Measurements from ENCODE around the gene PANK2.
"Not testable (repeated sequence)": the region's sequence is repeated elsewhere in the genome, so short reads cannot be mapped to it uniquely, and the experiment has no call there.

PANK2 gene

DNA sequence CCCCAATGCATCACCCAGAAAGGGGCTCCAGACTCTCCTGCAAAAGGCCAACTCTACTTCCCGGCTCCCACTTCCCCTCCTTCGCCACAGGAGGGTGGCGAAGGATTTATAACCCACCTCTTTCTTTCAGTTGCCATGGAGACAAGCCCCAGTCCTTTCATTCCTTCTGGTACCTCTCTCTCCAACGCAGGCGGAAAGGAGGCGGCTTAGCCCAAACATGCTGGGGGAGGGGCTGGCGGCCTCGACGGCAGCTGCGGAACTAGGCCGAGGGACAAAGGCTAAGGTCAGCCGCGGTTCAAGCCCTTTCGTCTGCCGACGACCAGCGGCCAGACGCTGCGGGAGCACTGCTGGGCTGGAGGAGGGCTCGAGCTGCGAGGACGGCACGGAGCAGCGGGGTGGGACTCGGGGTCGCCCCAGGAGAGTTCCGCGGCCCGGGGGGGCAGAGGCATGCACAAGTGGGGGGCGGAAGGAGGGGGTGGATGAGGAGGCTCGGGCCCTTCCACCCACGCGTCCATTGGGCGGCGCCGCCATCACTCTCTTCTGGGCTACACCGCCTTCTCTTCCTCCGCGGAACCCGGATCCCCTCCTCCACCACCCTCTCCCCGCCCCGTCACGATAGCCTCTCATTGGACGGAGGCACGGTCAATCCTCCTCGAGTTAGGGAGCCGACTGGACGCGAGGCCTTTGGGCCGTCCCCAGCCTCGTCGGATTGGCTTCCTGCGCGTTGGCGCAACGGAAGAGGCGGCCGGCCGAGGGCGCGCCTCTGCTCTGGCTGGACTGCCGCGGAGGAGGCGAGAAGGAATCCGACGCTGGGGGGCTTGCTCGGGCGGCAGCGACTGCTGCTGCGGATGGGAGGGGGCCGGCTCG is at the start of gene PANK2:
Gene PANK2 (plus strand): TSS at position 766 of the 867 bp plus-strand sequence.
- Mint-ChIP-seq H3K9me3 (no peaks in the 10 kb centered on the region), H3K4me3 (peak within 1 kb of the TSS; percentile 95), H3K27me3 (no peaks in the 10 kb centered on the region), H3K36me3 (ENCODE audit: insufficient read depth) (peaks cover 37% of the 10 kb centered on the region), H3K4me1 (peaks cover 59% of the 10 kb centered on the region), H3K27ac (ENCODE audit: low read depth) (peak within 1 kb of the TSS; percentile 93)
- ATAC-seq (replicated peaks; ENCODE audit: extremely low read depth, poor library complexity, severe bottlenecking) (peak; percentile 96), DNase-seq (ENCODE audit: low spot score in 2 of 2) (peak; percentile 92 to 95)

DNA sequence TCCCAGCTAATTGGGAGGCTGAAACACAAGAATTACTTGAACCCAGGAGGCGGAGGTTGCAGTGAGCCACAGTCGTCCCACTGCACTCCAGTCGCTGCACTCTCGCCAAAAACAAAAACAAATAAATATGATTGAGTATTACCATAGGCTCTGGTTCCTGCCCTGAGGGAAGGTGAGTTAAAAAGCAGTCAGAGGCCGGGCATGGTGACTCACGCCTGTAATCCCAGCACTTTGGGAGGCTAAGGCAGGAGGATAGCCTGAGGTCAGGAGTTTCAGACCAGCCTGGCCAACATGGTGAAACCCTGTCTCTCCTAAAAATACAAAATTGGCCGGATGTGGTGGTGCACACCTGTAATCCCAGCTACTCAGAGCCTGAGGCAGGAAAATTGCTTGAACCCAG is 49.0 kb upstream of the PANK2 start:
- not testable (repeated sequence) for H3K4me1 Mint-ChIP-seq; H3K9me3 Mint-ChIP-seq; H3K4me3 Mint-ChIP-seq; DNase-seq (ENCODE audit: low spot score in 2 of 2); ATAC-seq (replicated peaks; ENCODE audit: extremely low read depth, poor library complexity, severe bottlenecking); H3K27me3 Mint-ChIP-seq; H3K36me3 Mint-ChIP-seq (ENCODE audit: insufficient read depth); H3K27ac Mint-ChIP-seq (ENCODE audit: low read depth)

- no peak overlapping the region for H3K4me3 Mint-ChIP-seq
- peaks cover 8% of the 10 kb centered on the region for H3K4me1 Mint-ChIP-seq
- ATAC-seq (replicated peaks; ENCODE audit: extremely low read depth, poor library complexity, severe bottlenecking) (no peak), DNase-seq (ENCODE audit: low spot score in 2 of 2) (no peak)
- H3K36me3 Mint-ChIP-seq (ENCODE audit: insufficient read depth), result peaks cover 2% of the 10 kb centered on the region
- no peaks in the 10 kb centered on the region for H3K9me3 Mint-ChIP-seq
- H3K27ac Mint-ChIP-seq (ENCODE audit: low read depth), result no peak overlapping the region
- no peaks in the 10 kb centered on the region for H3K27me3 Mint-ChIP-seq
These were observed 46.7 kb upstream of the PANK2 start for GRCh38 chr20:3842348-3842930.

DNA sequence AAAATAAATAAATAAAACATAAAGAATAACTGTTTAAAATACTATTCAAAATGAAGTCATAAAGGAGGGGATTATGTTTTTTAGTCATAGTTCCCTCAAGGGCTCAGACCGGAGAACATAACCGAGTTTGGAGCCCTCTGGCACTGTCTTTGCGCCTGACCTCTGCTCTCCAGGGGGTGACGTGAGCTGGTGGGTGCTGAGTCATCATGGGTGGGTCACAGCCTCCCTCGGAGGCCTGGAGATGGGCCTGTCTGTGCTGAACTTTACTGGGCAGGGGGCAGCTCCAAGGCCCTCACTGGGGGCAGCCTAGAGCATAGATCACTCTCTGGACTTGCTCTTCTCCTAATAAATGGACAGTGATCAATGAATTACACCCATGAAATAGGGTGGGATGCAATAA is 45.7 kb upstream of the PANK2 start:
- no peak for ATAC-seq (replicated peaks; ENCODE audit: extremely low read depth, poor library complexity, severe bottlenecking)
- H3K27ac Mint-ChIP-seq (ENCODE audit: low read depth), result no peak overlapping the region
- H3K9me3 Mint-ChIP-seq, result no peaks in the 10 kb centered on the region
- no peak for DNase-seq (ENCODE audit: low spot score in 2 of 2)
- H3K4me1 Mint-ChIP-seq, result peaks cover 16% of the 10 kb centered on the region
- peaks cover 2% of the 10 kb centered on the region for H3K36me3 Mint-ChIP-seq (ENCODE audit: insufficient read depth)
- no peaks in the 10 kb centered on the region for H3K27me3 Mint-ChIP-seq
- no peak overlapping the region for H3K4me3 Mint-ChIP-seq

DNA sequence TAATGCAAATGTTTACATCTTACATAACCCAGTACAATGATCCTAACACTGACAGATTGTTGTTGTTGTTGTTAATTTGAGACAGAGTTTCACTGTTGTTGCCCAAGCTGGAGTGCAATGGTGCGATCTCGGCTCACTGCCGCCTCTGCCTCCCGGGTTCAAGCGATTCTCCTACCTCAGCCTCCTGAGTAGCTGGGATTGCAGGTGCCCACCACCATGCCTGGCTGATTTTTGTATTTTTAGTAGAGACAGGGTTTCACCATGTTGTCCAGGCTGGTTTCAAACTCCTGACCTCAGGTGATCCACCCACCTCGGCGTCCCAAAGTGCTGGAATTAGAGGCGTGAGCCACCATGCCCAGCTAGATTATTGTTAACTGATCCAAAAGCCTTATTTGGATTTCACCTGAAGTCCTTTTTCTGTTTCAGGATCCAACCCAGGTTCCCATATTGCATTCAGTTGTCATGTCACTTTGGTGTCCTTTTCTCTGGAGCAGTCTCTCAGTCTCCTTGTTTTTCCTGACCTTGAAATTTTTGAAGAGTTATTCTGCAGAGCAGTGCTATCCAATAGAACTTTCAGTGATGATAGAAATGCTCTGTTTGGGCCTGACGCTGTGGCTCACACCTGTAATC is 45.1 kb upstream of the PANK2 start:
- H3K4me1 Mint-ChIP-seq, result peaks cover 22% of the 10 kb centered on the region
- not testable (repeated sequence) for H3K36me3 Mint-ChIP-seq (ENCODE audit: insufficient read depth); H3K9me3 Mint-ChIP-seq; H3K4me3 Mint-ChIP-seq; ATAC-seq (replicated peaks; ENCODE audit: extremely low read depth, poor library complexity, severe bottlenecking); DNase-seq (ENCODE audit: low spot score in 2 of 2); H3K27me3 Mint-ChIP-seq; H3K27ac Mint-ChIP-seq (ENCODE audit: low read depth)

DNA sequence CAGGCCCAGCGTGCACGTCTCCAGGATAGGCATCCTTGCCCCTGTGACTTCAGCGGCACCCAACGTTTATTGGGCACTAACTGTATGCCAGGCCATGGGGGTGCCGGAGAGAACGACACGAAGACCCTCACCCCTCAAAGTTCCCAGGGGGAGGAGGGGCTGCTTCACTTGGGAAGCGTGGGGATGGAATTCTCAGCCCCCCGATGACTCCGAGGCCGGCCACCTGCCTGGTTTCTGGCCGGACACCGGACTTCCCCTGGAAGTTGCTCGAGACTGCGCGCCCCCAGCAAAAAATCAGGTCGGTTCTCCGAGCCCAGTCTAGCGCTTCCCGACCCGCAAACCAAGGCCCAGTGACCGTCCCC is 42.8 kb upstream of the PANK2 start:
- no peak for DNase-seq (ENCODE audit: low spot score in 2 of 2)
- ATAC-seq (replicated peaks; ENCODE audit: extremely low read depth, poor library complexity, severe bottlenecking), result no peak
- H3K27me3 Mint-ChIP-seq, result no peaks in the 10 kb centered on the region
- no peaks in the 10 kb centered on the region for H3K9me3 Mint-ChIP-seq
- peak overlapping the region; percentile 91 for H3K27ac Mint-ChIP-seq (ENCODE audit: low read depth)
- H3K4me1 Mint-ChIP-seq, result peaks cover 30% of the 10 kb centered on the region
- peaks cover 5% of the 10 kb centered on the region for H3K36me3 Mint-ChIP-seq (ENCODE audit: insufficient read depth)
- peak overlapping the region; percentile 87 for H3K4me3 Mint-ChIP-seq

DNA sequence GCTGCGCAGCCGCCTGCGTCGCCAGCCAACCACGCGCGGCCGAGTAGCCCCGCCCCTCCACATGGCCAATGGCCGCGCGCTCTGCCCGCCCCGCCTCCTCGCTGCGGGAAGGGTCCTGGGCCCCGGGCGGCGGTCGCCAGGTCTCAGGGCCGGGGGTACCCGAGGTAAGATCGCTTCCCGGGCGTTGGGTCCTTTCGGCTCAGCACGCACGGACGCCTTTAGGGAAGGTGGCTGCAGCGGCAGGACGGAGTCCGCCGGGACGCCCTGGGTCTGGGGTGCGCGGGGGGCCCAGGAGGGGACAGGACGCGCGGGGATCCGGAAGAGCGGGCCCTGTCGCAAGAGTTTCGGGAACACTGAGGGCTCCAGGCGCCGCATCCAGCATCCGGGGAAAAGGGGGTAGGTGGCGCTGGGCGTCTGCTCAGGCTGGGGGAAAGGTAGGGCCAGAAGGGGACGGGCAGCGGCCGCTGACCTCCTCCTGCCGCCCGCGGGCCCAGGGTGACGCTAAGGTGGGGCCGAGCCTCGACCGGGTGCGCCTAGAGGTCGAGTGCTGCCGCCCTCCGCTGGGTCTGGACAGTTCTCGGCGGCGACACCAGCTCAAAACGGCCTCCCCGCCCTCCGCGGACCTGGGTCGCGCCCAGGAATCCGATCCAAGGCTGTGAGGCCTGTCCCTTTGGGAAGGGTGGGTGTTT is 42.3 kb upstream of the PANK2 start, which contains the start of gene MAVS:
Gene MAVS (plus strand): TSS at position 95 of the 689 bp plus-strand sequence. CDS start 7,791 bp downstream, outside the sequence.
- H3K4me1 Mint-ChIP-seq, result peaks cover 30% of the 10 kb centered on the region
- H3K27ac Mint-ChIP-seq (ENCODE audit: low read depth), result peak within 1 kb of the TSS; percentile 91
- ATAC-seq (replicated peaks; ENCODE audit: extremely low read depth, poor library complexity, severe bottlenecking), result peak; percentile 94
- no peaks in the 10 kb centered on the region for H3K9me3 Mint-ChIP-seq
- no peaks in the 10 kb centered on the region for H3K27me3 Mint-ChIP-seq
- DNase-seq (ENCODE audit: low spot score in 2 of 2), result peak; percentile 70
- H3K4me3 Mint-ChIP-seq, result peak within 1 kb of the TSS; percentile 87
- peaks cover 5% of the 10 kb centered on the region for H3K36me3 Mint-ChIP-seq (ENCODE audit: insufficient read depth)

- Mint-ChIP-seq H3K27ac (ENCODE audit: low read depth) (peak overlapping the region; percentile 91), H3K27me3 (no peaks in the 10 kb centered on the region), H3K4me3 (peak overlapping the region; percentile 87), H3K36me3 (ENCODE audit: insufficient read depth) (peaks cover 5% of the 10 kb centered on the region), H3K4me1 (peaks cover 30% of the 10 kb centered on the region), H3K9me3 (no peaks in the 10 kb centered on the region)
- DNase-seq (ENCODE audit: low spot score in 2 of 2) (no peak), ATAC-seq (replicated peaks; ENCODE audit: extremely low read depth, poor library complexity, severe bottlenecking) (no peak)
These were observed 41.7 kb upstream of the PANK2 start for GRCh38 chr20:3847429-3847940.

DNA sequence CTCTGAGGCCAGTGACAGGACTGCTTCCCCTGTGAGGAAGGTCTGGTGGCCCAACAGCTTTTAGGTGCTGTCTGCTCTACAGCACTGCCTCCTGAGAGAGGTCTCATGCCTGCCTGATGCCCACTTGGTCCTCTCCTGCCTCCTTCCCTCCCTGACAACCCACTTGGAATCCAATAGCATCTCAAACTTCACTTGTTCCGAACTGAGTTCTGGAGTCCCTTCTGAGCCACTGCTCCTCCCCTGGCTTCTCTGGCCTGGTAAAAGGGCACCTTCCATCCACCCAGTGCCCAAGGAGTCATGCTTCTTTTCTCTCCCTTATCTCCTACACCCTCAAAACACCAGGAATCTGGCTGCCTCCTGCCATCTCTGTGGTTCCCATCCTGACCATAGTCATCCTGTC is 40.6 kb upstream of the PANK2 start:
- H3K27me3 Mint-ChIP-seq, result no peaks in the 10 kb centered on the region
- DNase-seq (ENCODE audit: low spot score in 2 of 2) (no peak), ATAC-seq (replicated peaks; ENCODE audit: extremely low read depth, poor library complexity, severe bottlenecking) (no peak)
- peaks cover 5% of the 10 kb centered on the region for H3K36me3 Mint-ChIP-seq (ENCODE audit: insufficient read depth)
- peaks cover 30% of the 10 kb centered on the region for H3K4me1 Mint-ChIP-seq
- peak overlapping the region; percentile 86 for H3K27ac Mint-ChIP-seq (ENCODE audit: low read depth)
- H3K9me3 Mint-ChIP-seq, result no peaks in the 10 kb centered on the region
- peak overlapping the region; percentile 87 for H3K4me3 Mint-ChIP-seq

- H3K9me3 Mint-ChIP-seq, result no peaks in the 10 kb centered on the region
- H3K27ac Mint-ChIP-seq (ENCODE audit: low read depth), result no peak overlapping the region
- H3K36me3 Mint-ChIP-seq (ENCODE audit: insufficient read depth), result peaks cover 20% of the 10 kb centered on the region
- DNase-seq (ENCODE audit: low spot score in 2 of 2), result no peak
- no peak overlapping the region for H3K4me3 Mint-ChIP-seq
- peak; percentile 32 for ATAC-seq (replicated peaks; ENCODE audit: extremely low read depth, poor library complexity, severe bottlenecking)
- peaks cover 24% of the 10 kb centered on the region for H3K4me1 Mint-ChIP-seq
- no peaks in the 10 kb centered on the region for H3K27me3 Mint-ChIP-seq
These were observed 34.7 kb upstream of the PANK2 start for GRCh38 chr20:3854462-3854871.

DNA sequence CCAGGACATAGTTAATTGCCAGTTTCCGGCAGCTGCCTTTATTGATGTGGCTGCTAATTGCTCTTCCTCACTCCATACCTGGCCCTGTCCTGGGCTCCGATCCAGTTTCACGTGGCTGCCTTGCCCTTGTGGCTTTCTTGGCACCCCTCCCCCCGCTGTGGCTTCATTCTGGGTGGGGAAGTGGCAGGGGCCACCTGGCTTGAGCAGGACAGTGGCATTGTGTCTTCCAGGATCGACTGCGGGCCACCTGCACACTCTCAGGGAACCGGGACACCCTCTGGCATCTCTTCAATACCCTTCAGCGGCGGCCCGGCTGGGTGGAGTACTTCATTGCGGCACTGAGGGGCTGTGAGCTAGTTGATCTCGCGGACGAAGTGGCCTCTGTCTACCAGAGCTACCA is 31.8 kb upstream of the PANK2 start:
- peaks cover 35% of the 10 kb centered on the region for H3K36me3 Mint-ChIP-seq (ENCODE audit: insufficient read depth)
- H3K4me3 Mint-ChIP-seq, result no peak overlapping the region
- no peak for DNase-seq (ENCODE audit: low spot score in 2 of 2)
- no peaks in the 10 kb centered on the region for H3K27me3 Mint-ChIP-seq
- no peak for ATAC-seq (replicated peaks; ENCODE audit: extremely low read depth, poor library complexity, severe bottlenecking)
- H3K27ac Mint-ChIP-seq (ENCODE audit: low read depth), result no peak overlapping the region
- no peaks in the 10 kb centered on the region for H3K9me3 Mint-ChIP-seq
- H3K4me1 Mint-ChIP-seq, result peaks cover 20% of the 10 kb centered on the region

DNA sequence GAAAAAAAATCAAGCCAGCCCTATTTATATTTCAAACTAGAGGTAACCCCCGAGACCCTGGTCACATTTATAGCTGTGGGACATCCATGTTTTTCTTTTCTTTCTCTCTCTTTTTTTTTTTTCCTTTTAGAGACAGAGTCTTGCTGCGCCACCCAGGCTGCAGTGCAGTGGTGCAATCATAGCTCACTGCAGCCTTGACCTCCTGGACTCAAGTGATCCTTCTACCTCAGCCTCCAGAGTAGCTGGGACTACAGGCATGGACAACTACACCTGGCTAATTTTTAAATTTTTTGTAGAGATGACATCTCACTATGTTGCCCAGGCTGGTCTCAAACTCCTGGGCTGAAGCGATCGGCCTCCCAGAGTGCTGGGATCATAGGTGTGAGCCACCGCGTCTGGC is 30.5 kb upstream of the PANK2 start:
- ATAC-seq (replicated peaks; ENCODE audit: extremely low read depth, poor library complexity, severe bottlenecking) (no peak), DNase-seq (ENCODE audit: low spot score in 2 of 2) (no peak)
- Mint-ChIP-seq H3K4me3 (no peak overlapping the region), H3K36me3 (ENCODE audit: insufficient read depth) (peaks cover 45% of the 10 kb centered on the region), H3K9me3 (no peaks in the 10 kb centered on the region), H3K27me3 (no peaks in the 10 kb centered on the region), H3K27ac (ENCODE audit: low read depth) (no peak overlapping the region), H3K4me1 (peaks cover 20% of the 10 kb centered on the region)
